Measurements from ENCODE around the gene DND1. TPM values are rescaled to one million over a fixed set of nuclear protein-coding genes. Genes with fewer than 3 reads are reported as not detected.
A peak's percentile ranks its signal among the peaks of the same experiment; 100 is the strongest.
"Not testable (repeated sequence)": the region's sequence is repeated elsewhere in the genome, so short reads cannot be mapped to it uniquely, and the experiment has no call there.

The DND1 gene
- total RNA-seq, 1 donor: not detected

DNA sequence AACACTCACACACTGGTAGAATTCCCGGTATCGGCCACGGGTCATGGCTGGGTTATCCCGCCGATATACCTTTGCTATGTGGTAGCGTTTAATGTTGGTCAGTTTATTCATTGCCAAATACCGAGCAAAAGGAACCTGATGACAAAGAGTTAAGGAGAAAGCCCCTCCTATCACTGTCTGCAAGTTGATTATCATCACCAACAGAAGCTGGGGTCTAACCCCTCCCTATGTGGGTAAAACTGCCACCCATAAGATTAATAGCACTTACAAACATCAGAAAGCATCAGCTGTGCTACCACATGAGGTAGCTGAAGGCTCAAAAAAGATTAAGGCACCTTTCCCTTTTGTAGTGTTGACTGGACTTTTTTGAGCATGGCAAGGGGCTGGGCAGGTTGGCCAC is 5.6 kb upstream of the DND1 start:
- TF ChIP-seq, protein P1, sequence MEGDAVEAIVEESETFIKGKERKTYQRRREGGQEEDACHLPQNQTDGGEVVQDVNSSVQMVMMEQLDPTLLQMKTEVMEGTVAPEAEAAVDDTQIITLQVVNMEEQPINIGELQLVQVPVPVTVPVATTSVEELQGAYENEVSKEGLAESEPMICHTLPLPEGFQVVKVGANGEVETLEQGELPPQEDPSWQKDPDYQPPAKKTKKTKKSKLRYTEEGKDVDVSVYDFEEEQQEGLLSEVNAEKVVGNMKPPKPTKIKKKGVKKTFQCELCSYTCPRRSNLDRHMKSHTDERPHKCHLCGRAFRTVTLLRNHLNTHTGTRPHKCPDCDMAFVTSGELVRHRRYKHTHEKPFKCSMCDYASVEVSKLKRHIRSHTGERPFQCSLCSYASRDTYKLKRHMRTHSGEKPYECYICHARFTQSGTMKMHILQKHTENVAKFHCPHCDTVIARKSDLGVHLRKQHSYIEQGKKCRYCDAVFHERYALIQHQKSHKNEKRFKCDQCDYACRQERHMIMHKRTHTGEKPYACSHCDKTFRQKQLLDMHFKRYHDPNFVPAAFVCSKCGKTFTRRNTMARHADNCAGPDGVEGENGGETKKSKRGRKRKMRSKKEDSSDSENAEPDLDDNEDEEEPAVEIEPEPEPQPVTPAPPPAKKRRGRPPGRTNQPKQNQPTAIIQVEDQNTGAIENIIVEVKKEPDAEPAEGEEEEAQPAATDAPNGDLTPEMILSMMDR (IDR thresholded peaks at IDR 0.05; ENCODE audit: insufficient read depth, low read depth, low read length): no peak
- no peak overlapping the region for H3K4me3 ChIP-seq (ENCODE audit: low read depth, low read length)
- no peak for DNase-seq (ENCODE audit: low read depth)

GRCh38 chr5:140677947-140678346 is 4.6 kb upstream of the DND1 start:
- H3K4me3 ChIP-seq (ENCODE audit: low read depth, low read length): no peak overlapping the region
- TF ChIP-seq, protein P1 (IDR thresholded peaks at IDR 0.05; ENCODE audit: insufficient read depth, low read depth, low read length): no peak
- DNase-seq (ENCODE audit: low read depth): no peak

DNA sequence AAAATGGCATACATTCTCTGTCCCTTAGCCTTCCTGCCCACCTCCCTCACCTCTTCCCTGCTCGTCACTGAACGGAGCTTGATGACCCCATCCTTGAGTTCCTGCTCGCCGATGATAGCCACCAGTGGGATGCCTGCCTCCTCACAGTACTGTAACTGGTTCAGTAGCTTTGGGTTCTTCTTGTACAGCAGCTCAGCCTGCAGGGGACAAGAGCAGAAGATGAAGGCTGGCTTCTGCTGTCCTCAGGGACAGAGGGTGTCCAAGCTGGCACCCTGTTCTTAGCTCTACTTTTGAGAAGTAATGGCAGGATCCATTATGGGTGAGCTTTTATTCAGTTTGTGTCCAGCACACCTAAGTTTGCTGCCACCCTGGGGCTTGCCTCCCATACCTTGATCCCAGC is 1.3 kb upstream of the DND1 start:
- no peak overlapping the region for H3K4me3 ChIP-seq (ENCODE audit: low read depth, low read length)
- no peak for DNase-seq (ENCODE audit: low read depth)
- TF ChIP-seq, protein P1 (IDR thresholded peaks at IDR 0.05; ENCODE audit: insufficient read depth, low read depth, low read length): no peak

- TF ChIP-seq, protein P1 (IDR thresholded peaks at IDR 0.05; ENCODE audit: insufficient read depth, low read depth, low read length): no peak
- no peak overlapping the region for H3K4me3 ChIP-seq (ENCODE audit: low read depth, low read length)
- no peak for DNase-seq (ENCODE audit: low read depth)
Measured at GRCh38 chr5:140674211-140674610, 835 bp upstream of the DND1 start.

- peak; percentile 50 for DNase-seq (ENCODE audit: low read depth)
- TF ChIP-seq, protein P1 (IDR thresholded peaks at IDR 0.05; ENCODE audit: insufficient read depth, low read depth, low read length): no peak
Measured at GRCh38 chr5:140672455-140673186, 755 bp downstream of the DND1 start.

GRCh38 chr5:140671472-140672125 is 1.8 kb downstream of the DND1 start:
- no peak overlapping the region for H3K4me3 ChIP-seq (ENCODE audit: low read depth, low read length)
- TF ChIP-seq, protein P1 (IDR thresholded peaks at IDR 0.05; ENCODE audit: insufficient read depth, low read depth, low read length): no peak
- no peak for DNase-seq (ENCODE audit: low read depth)

More at GRCh38 chr5:140672455-140673186, 755 bp downstream of the DND1 start:
- no peak overlapping the region for H3K4me3 ChIP-seq (ENCODE audit: low read depth, low read length)

- H3K4me3 ChIP-seq (ENCODE audit: low read depth, low read length); DNase-seq (ENCODE audit: low read depth): not testable (repeated sequence)
Measured at GRCh38 chr5:140671035-140671434, 2.3 kb downstream of the DND1 start.

All from fibroblast of villous mesenchyme (primary cell).